ENCODE measurements around the gene TMEM100.

Gene TMEM100

GRCh38 chr17:55745258-55745657, 22.6 kb upstream of the TMEM100 start:
- in situ Hi-C loops (cut with MboI; ENCODE audit: low sequenced_read_pairs) = no loop called here

DNA sequence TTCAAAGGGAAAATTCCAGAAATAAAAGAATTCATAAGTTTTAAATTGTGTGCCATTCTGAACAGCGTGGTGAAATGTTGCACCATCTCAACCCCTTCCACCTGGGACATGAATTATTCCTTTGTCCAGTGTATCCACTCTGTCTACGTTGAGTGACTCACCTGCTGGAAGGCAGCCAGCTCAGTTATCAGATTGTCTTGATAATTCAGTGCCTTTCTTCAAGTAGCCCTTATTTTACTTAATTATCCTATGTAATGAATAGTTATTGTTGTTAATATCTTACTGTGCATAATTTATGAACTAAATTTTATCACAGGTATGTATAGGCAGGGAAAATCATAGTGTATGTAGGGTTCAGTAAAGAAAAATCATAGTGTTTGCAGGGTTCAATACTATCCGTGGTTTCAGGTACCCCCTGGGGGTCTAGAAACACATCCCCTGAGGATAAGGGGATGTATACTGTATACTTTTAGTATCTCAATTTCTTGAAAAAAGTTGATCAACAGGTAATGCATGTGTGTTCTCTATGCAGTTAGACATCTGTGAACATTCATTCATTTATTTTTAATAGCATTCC, 20.5 kb upstream of the TMEM100 start:
- in situ Hi-C loops (cut with MboI; ENCODE audit: low sequenced_read_pairs) = no loop called here

GRCh38 chr17:55742272-55743102, 19.8 kb upstream of the TMEM100 start:
- in situ Hi-C loops (cut with MboI; ENCODE audit: low sequenced_read_pairs) = no loop called here

GRCh38 chr17:55741356-55741700, 18.7 kb upstream of the TMEM100 start:
- in situ Hi-C loops (cut with MboI; ENCODE audit: low sequenced_read_pairs) = no loop called here

GRCh38 chr17:55740511-55741355, 18.1 kb upstream of the TMEM100 start:
- in situ Hi-C loops (cut with MboI; ENCODE audit: low sequenced_read_pairs) = no loop called here

- in situ Hi-C loops (cut with MboI; ENCODE audit: low sequenced_read_pairs) = no loop called here
These were observed 15.4 kb upstream of the TMEM100 start for GRCh38 chr17:55737976-55738501.

GRCh38 chr17:55735731-55736405, 13.2 kb upstream of the TMEM100 start:
- in situ Hi-C loops (cut with MboI; ENCODE audit: low sequenced_read_pairs) = no loop called here

- in situ Hi-C loops (cut with MboI; ENCODE audit: low sequenced_read_pairs) = no loop called here
These were observed 11.6 kb upstream of the TMEM100 start for GRCh38 chr17:55734128-55734781.

DNA sequence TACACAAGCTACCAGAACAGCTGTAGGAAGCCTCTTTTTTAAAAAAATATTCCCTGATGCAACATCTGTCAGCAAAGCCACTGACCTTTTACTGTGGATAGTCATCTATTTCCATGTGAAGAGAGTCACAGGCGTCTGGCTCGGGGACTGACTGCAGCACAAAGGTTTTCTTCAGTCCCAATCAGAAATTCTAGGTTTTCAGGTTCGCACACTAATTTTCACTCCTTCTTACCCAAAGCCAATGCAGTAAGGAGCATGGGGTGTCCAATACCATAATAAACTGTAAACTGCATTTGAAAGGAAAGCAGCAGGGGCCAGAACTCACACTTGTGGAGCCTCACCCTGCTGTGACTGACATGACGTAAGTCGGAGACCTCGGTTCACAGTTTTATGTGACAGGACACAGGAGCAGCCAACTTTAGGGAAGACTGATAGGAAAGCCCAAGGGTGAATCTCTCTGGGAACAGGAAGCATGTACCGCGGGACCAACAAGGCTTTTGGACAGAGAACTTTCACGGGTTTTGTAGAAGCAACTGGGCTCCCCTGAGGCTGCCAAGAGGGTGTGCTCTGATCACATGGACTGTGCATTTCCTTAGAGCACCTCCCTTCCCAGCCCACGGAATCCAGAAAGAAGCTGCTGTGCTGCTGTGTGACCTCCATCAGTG, 9.1 kb upstream of the TMEM100 start:
- in situ Hi-C loops (cut with MboI; ENCODE audit: low sequenced_read_pairs) = no loop called here

DNA sequence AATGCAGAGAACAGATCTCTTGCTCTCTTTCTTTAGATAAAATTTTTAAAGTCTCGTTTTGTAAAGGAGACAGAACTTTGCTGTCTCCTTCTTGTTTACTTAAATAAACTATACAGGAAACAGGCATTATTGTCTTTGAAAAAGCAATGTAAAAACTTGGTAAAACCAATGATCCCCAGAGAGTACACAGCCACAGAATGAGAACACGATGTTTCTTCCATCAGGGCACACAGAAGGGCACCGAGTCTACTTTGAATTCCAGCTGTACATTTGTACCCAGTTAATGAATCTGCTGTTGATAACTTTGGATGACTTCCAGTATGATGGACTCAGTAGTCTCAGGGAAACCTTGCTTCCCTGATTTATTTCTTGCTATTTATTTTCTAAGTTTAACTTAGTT, 8.1 kb upstream of the TMEM100 start:
- in situ Hi-C loops (cut with MboI; ENCODE audit: low sequenced_read_pairs) = no loop called here

DNA sequence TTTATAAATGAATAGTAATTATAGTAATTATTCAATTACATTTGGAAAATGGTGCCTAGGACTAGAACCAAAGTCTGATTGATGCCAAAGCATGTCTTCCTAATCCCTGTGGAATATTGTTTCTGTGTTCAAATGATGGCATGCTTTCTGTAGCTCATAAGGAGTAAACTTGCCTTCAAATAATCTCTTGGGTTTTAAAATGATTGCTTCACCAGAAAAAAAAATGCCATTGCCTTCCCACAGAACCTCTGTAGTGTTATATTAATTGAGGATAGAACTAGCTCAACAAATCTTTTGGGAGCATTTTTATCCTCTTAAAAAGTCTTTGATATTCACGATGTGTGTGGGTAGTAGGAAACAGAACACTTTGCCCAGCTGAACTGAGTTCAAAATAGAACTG, 7.7 kb upstream of the TMEM100 start:
- in situ Hi-C loops (cut with MboI; ENCODE audit: low sequenced_read_pairs) = no loop called here

- in situ Hi-C loops (cut with MboI; ENCODE audit: low sequenced_read_pairs) = no loop called here
These were observed 6.8 kb upstream of the TMEM100 start for GRCh38 chr17:55729484-55729883.

- in situ Hi-C loops (cut with MboI; ENCODE audit: low sequenced_read_pairs) = no loop called here
These were observed 6.2 kb upstream of the TMEM100 start for GRCh38 chr17:55728833-55729232.

- in situ Hi-C loops (cut with MboI; ENCODE audit: low sequenced_read_pairs) = no loop called here
These were observed 5.7 kb upstream of the TMEM100 start for GRCh38 chr17:55728361-55728760.

DNA sequence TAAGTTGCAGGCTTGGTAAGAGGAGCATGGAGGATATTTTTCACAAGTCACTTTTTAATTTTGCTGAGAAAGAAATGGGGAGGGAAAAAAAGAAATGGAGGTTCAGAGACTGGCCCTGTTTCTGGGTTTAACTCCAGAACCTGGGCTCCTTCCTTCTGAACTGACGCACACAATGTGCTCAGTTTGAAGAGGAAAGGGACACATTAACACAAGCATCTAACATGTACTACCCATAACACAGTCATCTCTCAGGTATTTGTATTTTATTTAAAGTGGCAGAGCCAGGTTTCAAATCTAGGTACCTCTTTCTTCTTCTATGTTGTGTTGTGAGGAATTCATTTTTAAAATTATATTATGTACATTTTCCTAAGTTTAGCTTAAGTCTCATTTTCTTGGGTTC, 5.3 kb upstream of the TMEM100 start:
- in situ Hi-C loops (cut with MboI; ENCODE audit: low sequenced_read_pairs) = no loop called here

GRCh38 chr17:55727275-55727674, 4.6 kb upstream of the TMEM100 start:
- in situ Hi-C loops (cut with MboI; ENCODE audit: low sequenced_read_pairs) = no loop called here

- in situ Hi-C loops (cut with MboI; ENCODE audit: low sequenced_read_pairs) = no loop called here
These were observed 3.8 kb upstream of the TMEM100 start for GRCh38 chr17:55726440-55726839.

- in situ Hi-C loops (cut with MboI; ENCODE audit: low sequenced_read_pairs) = no loop called here
These were observed 804 bp upstream of the TMEM100 start for GRCh38 chr17:55723488-55723848.

DNA sequence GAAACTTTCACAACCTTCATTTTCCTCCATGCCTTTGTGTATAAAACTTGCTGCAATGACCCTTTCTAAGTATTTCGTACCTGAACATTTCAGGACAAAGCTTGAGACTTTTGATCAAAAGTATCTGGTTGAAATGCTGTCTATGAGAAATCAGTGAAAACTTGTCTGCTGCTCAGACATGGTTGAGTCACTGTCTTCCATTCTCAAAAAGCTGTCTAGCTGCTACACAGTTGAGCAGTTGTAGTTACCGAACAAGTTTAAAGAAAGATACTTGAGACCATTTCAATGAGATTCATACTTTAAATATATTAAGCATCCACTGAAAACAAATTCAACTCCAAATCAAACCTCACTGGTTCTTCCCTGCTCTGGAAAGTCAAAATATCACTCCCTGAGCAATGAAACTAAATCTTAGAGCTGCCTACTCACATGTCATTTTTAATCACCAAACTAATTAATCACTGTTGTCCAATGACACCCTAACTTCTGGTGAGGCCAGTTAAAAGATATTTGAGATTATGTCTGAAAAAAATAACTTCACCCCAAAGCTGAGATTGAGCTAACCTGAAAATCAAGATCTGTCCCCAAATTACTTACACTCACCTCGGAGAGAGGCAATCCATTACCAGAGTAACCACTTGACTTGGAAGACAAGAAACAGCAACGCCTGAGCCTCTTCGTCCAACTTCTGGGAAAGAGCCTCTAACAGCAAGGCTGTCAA, 488 bp downstream of the TMEM100 start:
- in situ Hi-C loops (cut with MboI; ENCODE audit: low sequenced_read_pairs) = no loop called here

All from HL-60/S4 (cell line).